ENCODE data around the gene CNTNAP2. TPM values are rescaled to one million over a fixed set of nuclear protein-coding genes. Genes with fewer than 3 reads are reported as not detected.
"Not testable (repeated sequence)": the region's sequence is repeated elsewhere in the genome, so short reads cannot be mapped to it uniquely, and the experiment has no call there.

Gene CNTNAP2
- total RNA-seq, 1 donor from 2014 or later, result 2.0 TPM

- ATAC-seq (no peak), DNase-seq (ENCODE audit: low spot score) (no peak)
Measured at GRCh38 chr7:148028165-148028564, 1911.6 kb downstream of the CNTNAP2 start.

- DNase-seq (ENCODE audit: low spot score) (no peak), ATAC-seq (no peak)
Measured at GRCh38 chr7:148031019-148031418, 1914.4 kb downstream of the CNTNAP2 start.

- DNase-seq (ENCODE audit: low spot score) (no peak), ATAC-seq (no peak)
Measured at GRCh38 chr7:148031811-148032210, 1915.2 kb downstream of the CNTNAP2 start.

- ATAC-seq (no peak), DNase-seq (ENCODE audit: low spot score) (no peak)
Measured at GRCh38 chr7:148035950-148036349, 1919.3 kb downstream of the CNTNAP2 start.

- ATAC-seq, result no peak
- no peak for DNase-seq (ENCODE audit: low spot score)
Measured at GRCh38 chr7:148037044-148037443, 1920.4 kb downstream of the CNTNAP2 start.

- ATAC-seq, result no peak
- no peak for DNase-seq (ENCODE audit: low spot score)
Measured at GRCh38 chr7:148041156-148041555, 1924.6 kb downstream of the CNTNAP2 start.

- DNase-seq (ENCODE audit: low spot score) (no peak), ATAC-seq (no peak)
Measured at GRCh38 chr7:148042935-148043631, 1926.5 kb downstream of the CNTNAP2 start.

GRCh38 chr7:148044173-148044572, 1927.6 kb downstream of the CNTNAP2 start:
- no peak for DNase-seq (ENCODE audit: low spot score)
- ATAC-seq, result no peak

GRCh38 chr7:148045521-148045920, 1928.9 kb downstream of the CNTNAP2 start:
- DNase-seq (ENCODE audit: low spot score) (no peak), ATAC-seq (no peak)

- DNase-seq (ENCODE audit: low spot score), result no peak
- no peak for ATAC-seq
Measured at GRCh38 chr7:148049068-148049467, 1932.5 kb downstream of the CNTNAP2 start.

- no peak for DNase-seq (ENCODE audit: low spot score)
- no peak for ATAC-seq
Measured at GRCh38 chr7:148050492-148051158, 1934.0 kb downstream of the CNTNAP2 start.

GRCh38 chr7:148056406-148056805, 1939.8 kb downstream of the CNTNAP2 start:
- DNase-seq (ENCODE audit: low spot score) (no peak), ATAC-seq (no peak)

- DNase-seq (ENCODE audit: low spot score) (no peak), ATAC-seq (no peak)
Measured at GRCh38 chr7:148058092-148058491, 1941.5 kb downstream of the CNTNAP2 start.

GRCh38 chr7:148058753-148059152, 1942.2 kb downstream of the CNTNAP2 start:
- DNase-seq (ENCODE audit: low spot score) (no peak), ATAC-seq (no peak)

- DNase-seq (ENCODE audit: low spot score) (no peak), ATAC-seq (no peak)
Measured at GRCh38 chr7:148060724-148061123, 1944.1 kb downstream of the CNTNAP2 start.

GRCh38 chr7:148078111-148078510, 1961.5 kb downstream of the CNTNAP2 start:
- not testable (repeated sequence) for DNase-seq (ENCODE audit: low spot score); ATAC-seq

- ATAC-seq (no peak), DNase-seq (ENCODE audit: low spot score) (no peak)
Measured at GRCh38 chr7:148079206-148080080, 1962.8 kb downstream of the CNTNAP2 start.

- DNase-seq (ENCODE audit: low spot score), result no peak
- no peak for ATAC-seq
Measured at GRCh38 chr7:148083448-148083847, 1966.8 kb downstream of the CNTNAP2 start.

- DNase-seq (ENCODE audit: low spot score) (no peak), ATAC-seq (peak; percentile 78)
Measured at GRCh38 chr7:148084138-148084537, 1967.5 kb downstream of the CNTNAP2 start.

GRCh38 chr7:148091882-148092281, 1975.3 kb downstream of the CNTNAP2 start:
- DNase-seq (ENCODE audit: low spot score) (no peak), ATAC-seq (no peak)

- DNase-seq (ENCODE audit: low spot score) (no peak), ATAC-seq (no peak)
Measured at GRCh38 chr7:148093375-148094166, 1977.0 kb downstream of the CNTNAP2 start.

All from left lobe of liver (tissue), 2 donors.